Activated CD8-positive, alpha-beta memory T cell treated with anti-CD3 and anti-CD28 coated beads, Interleukin-2, amount 50 U/mL, for 1 hour (primary cell): Measurements from ENCODE around the gene SPAG4.
A peak's percentile ranks its signal among the peaks of the same experiment; 100 is the strongest.

ENCODE experiments used
- DNase-seq: peaks from one replicate; pipeline ENCODE4 v3.0.0-alpha.2; 2020; ENCODE audit errors: extremely low read depth

SPAG4 gene, protein sequence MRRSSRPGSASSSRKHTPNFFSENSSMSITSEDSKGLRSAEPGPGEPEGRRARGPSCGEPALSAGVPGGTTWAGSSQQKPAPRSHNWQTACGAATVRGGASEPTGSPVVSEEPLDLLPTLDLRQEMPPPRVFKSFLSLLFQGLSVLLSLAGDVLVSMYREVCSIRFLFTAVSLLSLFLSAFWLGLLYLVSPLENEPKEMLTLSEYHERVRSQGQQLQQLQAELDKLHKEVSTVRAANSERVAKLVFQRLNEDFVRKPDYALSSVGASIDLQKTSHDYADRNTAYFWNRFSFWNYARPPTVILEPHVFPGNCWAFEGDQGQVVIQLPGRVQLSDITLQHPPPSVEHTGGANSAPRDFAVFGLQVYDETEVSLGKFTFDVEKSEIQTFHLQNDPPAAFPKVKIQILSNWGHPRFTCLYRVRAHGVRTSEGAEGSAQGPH

DNA sequence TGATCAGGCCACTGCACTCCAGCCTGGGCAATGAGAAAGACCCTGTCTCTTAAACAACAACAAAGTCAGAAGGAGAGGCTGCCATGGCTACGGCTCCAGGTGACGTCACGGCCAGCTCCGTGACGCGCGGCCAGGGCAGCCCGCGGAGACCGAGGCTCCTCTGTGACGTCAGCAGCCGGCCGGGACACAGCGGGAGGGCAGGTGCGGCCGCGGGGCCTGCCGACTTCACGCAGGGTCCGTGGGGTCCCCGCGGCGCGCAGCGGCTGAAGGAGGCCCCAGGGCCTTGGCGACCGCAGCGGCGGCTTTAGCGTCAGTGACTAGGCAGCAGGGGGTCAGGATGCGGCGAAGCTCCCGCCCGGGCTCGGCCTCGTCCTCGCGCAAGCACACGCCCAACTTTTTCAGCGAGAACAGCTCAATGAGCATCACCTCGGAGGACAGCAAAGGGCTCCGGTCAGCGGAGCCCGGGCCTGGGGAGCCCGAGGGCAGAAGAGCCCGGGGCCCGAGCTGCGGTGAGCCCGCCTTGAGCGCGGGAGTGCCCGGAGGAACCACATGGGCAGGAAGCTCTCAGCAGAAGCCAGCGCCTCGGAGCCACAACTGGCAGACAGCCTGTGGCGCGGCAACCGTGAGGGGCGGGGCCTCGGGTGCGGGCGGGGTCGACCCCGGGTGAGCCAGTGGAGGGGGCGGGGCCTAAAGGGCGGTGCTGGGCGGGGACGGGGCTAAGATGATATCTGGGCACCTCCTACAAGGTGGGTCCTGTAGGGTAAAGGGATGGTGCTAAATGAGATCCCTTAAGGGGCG is at the start of gene SPAG4:
Gene SPAG4 (plus strand): TSS at position 163 of the 798 bp plus-strand sequence. CDS start 175 bp downstream, at position 338.
- peak; percentile 100 for DNase-seq

DNA sequence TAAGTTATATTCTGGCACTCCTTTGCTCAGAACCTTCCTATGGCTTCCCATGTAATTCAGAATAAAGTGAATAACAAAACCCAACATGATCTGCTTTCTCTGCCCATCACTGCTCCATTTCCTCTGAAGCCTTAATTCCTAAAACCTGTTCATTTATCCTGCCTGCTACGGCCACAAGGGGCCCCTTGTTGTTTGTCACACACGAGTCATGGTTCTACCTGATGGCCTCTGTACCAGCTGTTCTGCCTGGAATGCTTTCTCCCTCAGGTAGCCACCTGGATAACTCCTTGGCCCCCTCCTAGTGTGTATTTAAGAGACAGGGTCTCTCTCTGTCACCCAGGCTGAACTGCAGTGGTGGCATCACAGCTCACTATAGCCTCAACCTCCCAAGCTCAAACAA is 47.0 kb upstream of the SPAG4 start:
- no peak for DNase-seq

DNA sequence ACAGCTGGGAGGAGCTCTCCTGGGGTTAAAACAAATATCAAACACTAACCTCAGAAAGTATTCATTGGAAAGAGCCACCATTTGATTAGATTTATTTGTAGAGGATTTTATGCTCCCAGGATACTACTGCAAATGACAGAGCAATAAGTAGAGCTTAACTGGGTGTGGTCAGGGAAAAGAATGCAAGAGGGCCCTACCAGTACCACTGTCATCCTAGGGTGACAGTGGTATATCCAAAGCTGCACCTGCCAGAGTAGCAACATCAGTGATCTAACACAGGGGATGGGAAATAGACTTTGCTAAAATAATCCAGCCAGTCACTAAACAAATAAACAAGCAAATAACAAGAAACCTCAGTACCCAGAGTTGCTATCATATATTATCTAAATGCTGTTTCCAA is 44.1 kb upstream of the SPAG4 start:
- DNase-seq, result no peak

DNA sequence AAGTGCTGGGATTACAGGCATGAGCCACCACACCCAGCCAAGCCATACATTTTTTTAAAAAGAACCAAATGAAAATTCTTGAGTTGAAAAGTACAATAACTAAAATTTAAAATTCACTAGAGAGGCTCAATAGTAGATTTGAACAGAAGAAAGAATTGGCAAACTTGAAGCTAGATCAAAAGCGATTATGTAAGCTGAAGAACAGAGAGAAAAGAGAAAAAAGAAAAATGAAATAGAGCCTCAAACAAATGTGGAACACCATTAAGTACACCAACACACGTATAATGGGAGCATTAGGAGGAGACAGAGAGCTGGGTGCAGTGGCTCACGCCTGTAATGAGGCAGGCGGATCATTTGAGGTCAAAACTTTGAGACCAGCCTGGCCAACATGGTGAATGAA is 42.8 kb upstream of the SPAG4 start:
- no peak for DNase-seq

DNA sequence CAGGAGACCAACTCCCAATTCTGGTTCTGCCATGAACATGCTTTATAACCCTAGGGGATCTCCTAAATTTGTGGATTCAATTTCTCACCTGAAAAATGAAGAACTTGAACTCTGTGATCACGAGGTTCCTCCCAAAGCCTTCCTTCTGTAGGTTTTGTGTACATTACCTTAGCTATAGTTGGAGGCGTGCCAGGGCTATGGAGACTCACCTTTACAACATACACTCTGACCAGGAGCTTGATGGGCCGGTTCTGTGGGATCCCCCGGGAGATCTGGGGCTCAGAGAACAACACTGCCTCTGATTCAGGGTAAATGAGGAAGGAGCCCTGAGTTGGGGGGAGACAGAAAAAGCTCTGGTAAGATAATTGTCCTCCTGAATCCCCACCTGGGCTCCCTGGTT is 39.7 kb upstream of the SPAG4 start:
- DNase-seq, result no peak

DNA sequence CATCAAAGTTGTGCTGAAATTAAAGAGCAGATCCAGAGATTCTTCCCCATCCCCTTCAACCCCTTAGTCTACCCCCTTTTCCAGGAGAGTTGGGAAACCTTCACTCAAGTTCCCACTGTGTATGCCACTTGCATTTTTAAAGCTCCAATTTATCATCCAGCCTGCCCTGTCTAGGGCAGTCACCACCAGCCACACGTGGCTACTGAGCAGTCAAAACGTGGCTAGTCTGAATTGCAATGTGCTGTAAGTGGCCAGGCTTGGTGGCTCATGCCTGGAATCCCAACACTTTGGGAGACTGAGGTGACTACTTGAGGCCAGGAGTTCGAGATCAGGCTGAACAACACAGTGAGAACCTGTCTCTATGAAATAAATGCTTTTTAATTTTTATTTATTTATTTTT is 38.8 kb upstream of the SPAG4 start:
- DNase-seq, result no peak

DNA sequence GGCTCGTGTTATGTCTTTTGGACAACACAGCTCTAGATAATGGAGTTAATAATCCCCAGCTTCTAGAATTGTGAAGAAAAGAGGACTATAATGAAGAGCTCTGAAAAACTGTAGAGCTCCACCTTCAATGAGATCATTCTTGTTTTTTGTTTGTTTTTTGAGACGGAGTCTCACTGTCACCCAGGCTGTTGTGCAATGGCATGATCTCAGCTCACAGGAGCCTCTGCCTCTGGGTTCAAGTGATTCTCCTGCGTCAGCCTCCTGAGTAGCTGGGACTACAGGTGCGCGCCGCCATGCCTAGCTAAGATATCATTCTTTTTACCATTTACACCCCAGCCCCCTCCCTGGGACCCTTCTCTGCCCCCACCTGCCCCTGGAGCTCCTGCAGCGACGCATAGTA is 37.2 kb upstream of the SPAG4 start:
- no peak for DNase-seq

DNA sequence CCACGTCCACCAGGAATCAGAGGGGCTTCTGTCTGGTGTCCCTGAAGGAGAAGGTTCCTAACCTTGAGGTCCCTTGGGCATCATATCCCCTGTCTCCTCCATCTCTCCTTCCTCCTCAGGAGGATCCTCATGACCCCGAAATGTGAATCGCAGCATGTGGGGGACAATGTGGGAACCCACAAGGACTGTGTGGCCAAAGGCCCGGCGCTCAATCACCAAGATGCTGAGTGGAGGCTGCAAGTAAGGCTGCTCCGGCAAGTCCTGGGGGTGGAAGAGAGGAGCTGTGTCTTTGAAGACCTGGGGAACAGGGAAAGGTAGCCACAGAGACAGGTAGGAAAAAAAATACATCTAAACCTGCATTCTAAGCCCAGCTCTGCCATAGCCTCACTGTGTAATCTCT is 36.4 kb upstream of the SPAG4 start:
- no peak for DNase-seq

DNA sequence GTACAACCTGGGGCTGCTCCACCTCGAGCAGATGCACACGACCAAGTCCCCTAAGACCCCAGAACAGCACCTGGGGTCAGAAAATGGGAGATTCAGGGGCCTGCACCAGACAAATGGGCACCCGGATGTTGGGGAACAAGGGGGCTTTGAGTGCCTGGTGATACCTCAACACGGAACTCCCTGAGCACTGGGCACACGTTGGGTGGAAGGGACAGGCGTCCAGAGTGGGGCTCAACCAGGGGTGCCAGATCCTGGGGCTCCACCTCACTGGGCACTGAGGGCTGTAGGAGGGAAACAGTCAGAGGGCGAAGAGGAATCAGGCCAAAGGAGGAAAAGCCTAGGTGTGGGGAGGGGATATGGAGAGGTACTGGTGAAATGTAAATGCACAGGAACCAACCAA is 33.5 kb upstream of the SPAG4 start:
- DNase-seq, result no peak

DNA sequence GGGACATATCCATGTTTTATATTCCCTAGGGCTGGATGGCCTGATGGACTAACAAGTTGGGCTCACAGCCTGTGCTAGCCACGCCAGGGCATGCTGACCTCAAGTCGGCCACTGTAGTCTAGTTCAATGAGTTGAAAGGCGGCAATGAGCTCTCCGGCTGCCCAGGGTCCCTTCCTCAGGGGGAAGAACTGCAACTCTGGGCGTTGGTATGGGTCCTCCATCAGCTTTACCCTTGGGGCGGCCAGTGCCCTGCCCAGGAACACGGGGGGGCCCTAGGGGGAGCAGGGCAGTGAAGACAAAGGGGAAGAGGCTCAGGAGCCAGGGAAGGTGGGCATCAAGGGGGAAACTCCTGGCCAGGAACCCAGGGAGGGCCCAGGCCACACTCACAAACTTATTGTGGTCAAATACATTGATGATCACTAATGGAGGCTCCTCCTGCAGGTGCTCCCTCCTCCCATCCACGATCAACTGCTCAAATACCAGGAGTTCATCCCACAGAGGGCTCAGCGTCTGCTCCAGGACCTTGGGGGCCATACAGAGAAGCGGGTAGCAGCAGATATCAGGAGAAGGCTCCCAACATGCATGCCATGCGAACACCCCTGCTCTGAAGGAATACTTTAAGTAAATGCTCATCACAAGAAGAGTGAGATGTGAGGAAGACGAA is 32.8 kb upstream of the SPAG4 start:
- DNase-seq, result no peak

DNA sequence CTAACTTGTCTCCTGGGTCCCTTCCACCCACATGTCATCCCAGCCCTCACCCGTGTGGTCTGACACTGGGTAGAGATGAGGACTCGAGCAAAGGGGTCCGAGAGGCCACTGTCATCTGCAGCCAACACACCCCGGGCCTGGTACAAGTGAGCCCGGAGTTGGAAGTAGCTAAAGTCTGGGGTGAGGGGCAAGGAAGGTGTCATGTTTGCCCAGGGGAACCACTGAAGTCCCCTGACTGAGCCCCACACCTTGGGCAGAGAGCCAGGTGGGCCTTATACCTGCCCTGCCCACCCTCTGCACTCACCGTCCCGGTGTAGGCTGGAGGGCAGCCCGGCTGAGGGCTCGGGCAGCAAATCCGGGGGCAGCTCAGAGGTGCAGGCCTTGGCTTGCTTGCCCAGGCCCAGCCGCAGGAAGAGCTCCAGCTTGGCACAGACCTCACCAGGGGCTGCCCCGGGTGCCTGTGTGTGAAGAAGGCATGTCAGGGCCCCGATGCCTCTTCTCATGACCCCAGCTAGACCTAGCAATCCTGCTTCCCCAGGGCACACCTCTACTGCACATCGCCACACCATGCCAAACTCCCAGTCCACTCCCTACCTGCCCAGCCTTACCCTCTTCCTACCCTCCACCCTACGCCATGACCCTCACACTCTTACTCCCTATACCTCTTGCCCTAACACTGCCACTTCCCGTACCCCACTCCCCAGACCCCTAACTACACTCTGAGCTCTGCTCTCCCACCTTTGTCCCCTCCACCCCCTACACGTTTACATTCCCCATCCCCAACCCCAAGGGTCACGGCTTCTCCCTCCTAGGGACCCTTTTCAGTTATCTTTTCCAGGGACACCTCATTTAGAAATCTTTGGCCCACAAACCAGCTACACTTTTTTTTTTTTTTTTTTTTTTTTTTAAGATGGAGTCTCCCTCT is 31.7 kb upstream of the SPAG4 start:
- no peak for DNase-seq

DNA sequence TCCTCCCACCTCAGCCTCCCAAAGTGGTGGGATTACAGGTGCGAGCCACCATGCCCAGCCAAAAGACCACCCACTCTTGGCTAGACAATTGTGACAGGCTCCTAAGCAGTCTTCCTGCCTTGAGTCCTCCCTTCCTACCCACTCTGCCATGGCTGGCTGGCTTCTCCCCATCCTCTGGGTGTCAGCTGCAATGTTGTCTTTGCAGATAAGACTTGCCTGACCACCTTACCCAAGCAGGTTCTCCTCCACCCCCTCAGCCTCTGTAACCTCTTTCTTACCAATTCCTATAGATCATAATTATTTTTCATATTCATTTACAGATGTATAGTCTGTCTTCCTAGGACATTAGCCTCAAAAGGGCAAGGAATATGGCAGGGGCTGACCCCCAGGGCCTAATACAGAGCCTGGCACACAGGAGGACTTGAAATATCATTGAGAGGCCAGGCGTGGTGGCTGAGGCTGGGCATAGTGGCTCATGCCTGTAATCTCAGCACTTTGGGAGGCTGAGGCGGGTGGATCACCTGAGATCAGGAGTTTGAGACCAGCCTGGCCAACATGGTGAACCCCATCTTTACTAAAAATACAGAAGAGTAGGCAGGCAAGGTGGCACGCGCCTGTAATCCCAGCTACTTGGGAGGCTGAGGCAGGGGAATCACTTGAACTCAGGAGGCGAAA is 28.7 kb upstream of the SPAG4 start:
- no peak for DNase-seq

DNA sequence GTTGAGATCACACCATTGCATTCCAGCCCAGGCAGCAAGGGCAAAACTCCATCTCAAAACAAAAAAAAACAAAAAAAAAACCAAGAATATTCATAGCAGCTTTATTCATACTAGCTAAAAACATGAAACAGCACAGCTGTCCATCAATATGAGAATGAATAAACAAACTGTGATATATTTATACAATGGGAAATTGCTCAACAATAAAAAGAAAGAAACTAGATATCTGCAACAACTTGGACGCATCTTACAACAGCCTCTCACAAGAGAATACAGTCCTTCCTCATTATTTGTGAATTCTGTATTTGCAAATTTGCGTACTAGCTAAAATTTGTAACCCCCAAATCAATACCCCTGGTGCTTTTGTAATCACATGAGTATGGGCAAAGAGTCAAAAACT is 28.2 kb upstream of the SPAG4 start:
- no peak for DNase-seq

DNA sequence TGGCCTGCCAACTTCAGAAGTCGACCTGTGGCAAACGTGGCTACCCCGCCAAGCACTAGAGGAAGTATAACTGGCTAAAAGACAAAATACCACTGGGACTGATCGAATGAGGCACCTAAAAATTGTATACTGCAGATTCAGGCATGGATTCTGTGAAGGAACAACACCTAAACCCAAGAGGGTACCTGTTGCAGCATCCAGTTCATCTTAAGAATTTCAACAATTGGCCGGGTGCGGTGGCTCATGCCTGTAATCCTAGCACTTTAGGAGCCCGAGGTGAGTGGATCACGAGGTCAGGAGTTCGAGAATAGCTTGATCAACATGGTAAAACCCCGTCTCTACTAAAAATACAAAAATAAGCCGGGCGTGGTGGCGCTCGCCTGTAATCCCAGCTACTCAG is 27.2 kb upstream of the SPAG4 start:
- no peak for DNase-seq

DNA sequence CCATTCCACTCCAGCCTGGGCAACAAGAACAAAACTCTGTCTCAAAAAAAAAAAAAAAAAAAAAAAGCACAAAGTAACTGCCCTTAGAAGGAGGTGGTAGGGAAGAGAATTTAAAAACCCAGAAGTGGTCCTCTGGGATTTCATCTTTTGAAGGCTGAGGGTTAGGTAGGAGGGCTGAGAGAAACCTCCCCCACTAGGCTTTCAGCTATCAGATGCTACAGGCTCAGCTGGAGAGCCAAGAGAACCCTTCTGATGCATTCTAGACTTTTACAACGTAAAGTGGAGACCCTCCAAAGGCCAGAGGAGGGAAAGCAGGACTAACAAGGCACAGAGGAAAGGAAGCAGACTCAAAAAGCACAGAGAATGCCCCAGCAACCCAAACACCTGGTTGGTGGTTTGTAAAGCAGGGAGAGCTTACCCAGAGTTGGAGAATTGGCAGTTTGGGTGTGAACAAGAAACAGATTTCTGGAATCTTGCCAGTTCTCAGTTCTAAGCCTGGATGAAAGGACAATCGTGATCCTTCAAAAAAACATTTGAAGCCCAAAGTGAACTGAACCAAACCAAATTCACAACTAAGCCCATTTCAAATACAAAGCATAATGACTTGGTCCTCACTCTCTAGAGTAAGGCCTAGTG is 23.2 kb upstream of the SPAG4 start:
- DNase-seq, result no peak

DNA sequence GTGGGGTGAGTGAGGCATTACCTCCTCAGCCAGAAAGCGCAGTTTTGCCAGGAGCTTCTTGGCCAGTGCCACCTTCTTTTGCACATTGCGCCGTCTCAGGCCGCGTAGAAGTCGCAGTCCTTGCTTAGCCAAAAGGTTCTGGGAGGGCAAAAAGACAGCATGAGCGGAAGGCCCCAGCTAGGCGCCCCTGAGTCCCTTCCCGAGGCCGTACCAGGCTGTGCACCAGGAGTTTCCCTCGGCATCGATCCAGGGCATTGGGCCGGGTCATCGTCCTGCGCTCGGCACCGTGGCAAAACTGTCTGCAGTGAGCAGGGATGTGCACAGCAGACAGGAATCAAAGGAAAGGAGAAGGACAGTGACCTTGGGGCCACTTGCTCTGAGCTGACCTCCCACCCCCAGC is 20.2 kb upstream of the SPAG4 start:
- no peak for DNase-seq

DNA sequence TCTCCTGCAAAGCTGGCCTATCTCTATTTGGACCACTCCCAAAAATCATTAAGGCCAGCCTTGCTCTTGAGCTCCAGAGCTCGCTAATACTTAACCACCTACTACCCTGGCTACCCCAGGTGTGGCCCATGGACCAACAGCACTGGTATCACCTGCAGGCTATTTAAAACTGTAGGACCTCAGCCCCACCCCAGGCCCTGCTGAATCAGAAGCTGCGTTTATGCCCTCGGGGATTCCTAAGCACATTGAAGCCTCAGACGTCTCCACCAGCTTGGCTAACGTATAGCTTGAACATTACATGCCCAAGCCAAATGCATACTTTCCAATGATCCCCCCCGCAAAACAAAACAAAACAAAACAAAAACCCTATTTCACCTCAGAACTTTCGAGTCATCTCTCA is 19.7 kb upstream of the SPAG4 start:
- DNase-seq, result no peak

DNA sequence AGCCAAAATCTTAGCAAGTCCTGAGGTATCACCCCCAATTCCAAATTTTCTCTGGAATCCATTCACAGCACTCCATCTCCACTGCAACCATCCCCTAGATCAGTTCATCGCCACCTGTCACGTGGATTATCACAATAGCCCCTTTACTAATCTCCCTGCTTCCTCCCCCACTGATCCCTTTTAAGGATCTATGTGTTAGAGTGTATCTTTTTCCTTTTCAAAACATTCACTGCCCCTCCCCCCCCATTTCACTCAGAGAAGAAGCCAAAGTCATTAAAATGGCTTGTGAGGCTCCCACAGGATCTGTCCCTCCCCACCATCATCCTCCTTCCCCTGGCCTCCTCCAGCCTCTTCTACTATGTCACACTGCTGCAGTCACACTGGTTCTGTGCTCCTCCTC is 18.4 kb upstream of the SPAG4 start:
- DNase-seq, result no peak

DNA sequence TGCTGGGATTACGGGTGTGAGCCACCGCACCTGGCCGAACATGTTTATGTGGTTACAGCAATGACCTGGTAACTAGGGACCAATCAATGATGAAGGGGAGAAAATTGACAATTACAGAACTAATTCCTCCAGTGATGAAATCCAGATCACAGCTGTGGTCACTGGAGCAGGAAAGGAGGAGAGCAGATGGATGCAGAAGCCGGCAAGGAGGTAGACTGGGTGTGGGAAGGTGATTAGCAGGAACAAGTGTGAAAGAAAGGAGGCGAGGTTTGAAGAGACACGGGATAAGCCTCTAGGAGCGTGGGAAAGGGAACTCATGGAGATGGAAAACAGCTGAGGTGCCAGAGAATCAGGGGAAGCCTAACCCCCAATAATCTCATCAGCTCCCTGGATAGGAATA is 17.2 kb upstream of the SPAG4 start:
- DNase-seq, result no peak
